GM21390 (cell line): ENCODE measurements around the gene TANC1.

ENCODE experiments used
- ATAC-seq: cut with Tn5 transposase; IDR thresholded peaks from one replicate; pipeline ENCODE4 v1.9.1; 2021; ENCODE audit not compliant: unreplicated experiment

The TANC1 gene

DNA sequence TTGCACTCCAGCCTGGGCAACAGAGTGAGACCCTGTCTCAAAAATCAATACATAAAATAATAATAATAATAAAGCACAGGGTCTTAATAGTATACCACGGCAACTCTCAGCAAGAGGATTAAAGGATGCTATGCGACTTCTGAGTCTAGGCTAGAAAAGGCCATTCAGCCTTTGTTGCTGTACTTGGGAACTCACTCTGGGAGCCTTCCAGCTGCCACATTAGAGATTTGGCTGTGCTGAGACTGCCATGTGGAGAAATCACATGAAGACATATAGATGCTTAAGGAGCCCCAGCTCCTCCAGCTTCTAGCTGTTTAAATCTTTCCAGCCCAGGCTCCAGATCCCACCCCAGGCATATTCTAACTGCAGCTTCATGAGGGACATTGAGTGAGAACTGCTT lies 8.2 kb upstream of the TANC1 start:
- no peak for ATAC-seq

- no peak for ATAC-seq
Observed at GRCh38 chr2:158962074-158962473, 6.4 kb upstream of the TANC1 start.

- ATAC-seq, result no peak
Observed at GRCh38 chr2:158963071-158963470, 5.4 kb upstream of the TANC1 start.

GRCh38 chr2:158965107-158965506 lies 3.3 kb upstream of the TANC1 start:
- no peak for ATAC-seq

GRCh38 chr2:158965641-158966040 lies 2.8 kb upstream of the TANC1 start:
- ATAC-seq, result no peak

DNA sequence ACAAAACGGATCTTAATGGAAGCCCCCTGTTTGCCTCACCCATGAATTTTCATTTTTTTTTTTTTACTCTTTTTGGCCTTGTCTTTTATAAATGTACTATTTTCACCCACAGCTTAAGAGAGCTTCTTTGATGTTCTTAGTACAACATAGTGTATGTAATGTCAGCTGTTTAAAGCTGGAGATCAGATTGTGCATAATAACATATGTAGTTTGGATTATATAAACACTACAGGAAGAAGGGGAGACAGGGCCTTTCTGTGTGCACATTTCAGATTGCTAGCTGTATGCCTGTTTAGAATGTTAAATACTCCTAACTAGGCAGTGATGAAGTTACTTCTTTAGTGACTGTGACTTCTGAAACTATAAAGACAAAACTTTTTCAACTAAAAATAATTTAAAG lies 2.1 kb upstream of the TANC1 start:
- ATAC-seq, result no peak

- ATAC-seq, result no peak
Observed at GRCh38 chr2:158967114-158967730, 1.2 kb upstream of the TANC1 start.

DNA sequence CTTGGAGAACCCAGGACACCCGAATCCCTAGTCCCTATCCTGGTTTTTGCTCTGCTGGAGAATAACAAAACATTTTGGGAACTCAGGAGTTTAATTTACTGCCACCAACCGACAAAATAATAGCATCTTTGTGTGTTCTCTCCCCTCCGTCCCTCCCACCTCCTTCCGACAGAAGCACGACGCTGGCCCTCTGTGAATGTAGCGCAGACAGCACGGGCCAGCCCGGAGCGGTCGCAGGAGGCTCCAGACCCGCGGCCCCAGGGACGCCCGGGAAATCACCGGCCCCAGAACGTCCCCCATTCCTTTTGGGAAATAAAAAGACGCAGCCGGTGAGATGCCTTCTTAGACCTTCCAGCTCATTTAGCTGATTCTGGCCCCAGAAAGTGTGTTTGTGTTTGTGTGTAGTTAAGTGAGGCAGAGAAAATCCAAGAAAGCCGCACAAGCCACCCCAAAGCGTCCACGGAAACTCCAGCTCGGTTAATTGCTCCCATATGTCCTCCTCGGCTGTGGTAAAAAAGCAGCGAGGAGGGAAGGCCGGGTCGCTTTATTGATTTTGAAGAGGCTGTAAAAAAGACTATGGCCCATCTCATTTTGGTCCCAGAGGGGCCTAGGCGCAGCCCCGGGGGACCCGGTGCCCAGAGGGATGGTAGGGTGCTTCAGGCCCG lies 577 bp upstream of the TANC1 start:
- no peak for ATAC-seq

DNA sequence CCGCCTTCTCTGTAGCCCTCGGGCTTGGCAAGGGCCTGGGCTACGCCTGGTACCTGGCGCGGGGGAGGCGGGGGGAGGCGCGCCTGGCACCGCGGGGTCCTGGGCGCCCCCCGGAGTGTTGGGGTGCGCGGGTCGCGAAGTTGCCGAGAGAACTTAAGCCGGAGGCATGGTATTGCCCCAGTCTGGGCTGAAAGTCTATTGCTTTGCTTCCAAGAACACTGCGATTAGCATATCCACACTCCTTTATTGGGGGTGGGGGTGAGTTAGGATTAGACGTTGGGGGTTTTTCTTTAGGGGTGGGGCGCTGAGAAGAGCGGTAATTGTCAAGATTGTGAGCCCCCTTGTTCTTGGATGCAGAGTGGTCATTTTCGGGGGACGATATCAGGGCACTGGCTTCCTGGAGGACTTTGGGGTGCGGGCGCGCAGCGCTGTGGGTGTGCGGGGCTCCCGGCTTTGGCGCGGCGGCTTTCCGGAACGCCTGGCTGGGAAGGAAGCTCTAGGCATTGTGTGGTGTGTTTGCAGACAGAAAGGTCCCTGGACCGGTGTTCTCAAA lies 798 bp downstream of the TANC1 start:
- ATAC-seq, result no peak

DNA sequence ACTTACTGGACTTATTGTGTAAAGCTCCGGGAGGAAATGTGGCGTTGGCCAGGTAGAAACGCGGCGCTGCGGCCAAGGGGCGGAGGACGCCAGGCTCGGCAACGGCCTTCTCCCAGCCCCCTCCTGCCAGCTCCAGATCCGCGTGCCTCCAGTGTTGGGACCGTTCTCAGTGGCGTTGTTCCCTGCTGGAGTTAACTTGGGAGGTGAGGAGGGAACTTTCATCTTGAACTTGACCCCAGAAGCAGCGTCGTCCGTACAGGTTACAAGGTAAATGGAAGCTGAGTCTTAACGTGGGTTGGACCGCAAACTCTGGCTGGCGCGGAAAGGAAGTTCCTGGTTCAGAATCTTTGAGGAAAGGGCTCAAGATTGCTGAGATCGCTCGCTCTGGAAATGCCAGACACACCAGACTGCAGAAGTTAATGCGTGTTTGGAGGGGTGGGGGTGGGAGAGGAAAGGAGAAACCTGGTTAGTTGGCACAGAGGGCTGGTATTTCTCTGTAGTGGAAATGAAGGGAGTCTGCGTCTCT lies 1.3 kb downstream of the TANC1 start:
- ATAC-seq, result no peak

GRCh38 chr2:158970241-158970751 lies 1.9 kb downstream of the TANC1 start:
- ATAC-seq, result no peak

GRCh38 chr2:158973116-158973956 lies 4.9 kb downstream of the TANC1 start:
- ATAC-seq, result no peak

DNA sequence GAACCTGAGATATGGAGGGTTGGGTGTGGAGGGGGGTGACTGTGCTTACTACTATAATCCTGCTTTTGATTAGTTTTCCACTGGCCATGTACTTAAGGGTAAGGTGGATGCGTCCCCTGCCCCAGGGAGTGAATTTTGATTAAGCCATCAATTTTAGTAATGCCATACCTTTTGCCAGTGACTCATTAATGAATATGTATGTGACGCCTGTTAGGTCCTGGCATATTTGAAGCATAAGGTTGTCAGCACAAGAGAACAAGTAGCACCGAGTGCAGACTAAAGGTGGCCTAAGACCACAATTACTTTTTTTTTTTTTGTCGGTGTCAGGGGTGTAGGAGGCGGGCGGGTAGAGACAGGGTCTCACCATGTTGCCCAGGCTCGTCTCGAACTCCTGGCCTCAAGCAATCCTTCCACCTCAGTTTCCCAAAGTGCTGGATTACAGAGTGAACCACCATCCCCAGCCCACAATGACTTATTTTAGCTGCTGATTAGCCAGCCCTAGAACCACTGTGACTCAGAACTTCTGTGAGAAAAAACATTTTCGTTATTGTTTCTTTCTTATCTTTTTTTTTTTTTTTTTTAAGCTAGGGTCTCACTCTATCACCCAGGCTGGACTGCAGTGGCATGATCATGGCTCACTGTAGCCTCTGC lies 7.0 kb downstream of the TANC1 start:
- no peak for ATAC-seq

- ATAC-seq, result no peak
Observed at GRCh38 chr2:158979772-158980171, 11.3 kb downstream of the TANC1 start.

DNA sequence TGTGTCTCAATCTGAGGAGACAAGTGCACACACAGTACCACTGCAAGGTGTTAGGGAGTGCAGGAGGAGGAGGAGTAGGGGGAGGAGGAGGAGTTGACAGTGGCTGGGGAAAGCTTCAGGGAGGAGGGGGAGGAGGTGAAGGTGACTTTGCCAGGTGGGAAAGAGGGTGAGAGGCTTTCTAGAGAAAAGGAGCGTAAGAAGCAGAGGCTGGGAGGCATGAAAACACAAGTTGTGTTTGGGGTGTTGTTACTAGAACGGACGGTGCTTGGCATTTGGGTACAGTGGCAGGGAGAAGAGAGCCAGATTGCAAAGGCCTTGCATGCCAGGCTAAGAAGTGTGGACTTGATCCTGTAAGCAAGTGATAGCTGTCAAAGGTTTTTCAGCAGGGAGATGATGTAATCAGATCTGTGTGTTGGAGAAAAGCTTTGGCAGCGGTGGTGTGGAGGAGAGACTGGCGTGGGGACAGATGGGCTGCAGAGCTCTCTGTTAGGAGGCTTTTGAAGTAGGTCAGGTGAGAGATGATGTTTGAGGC lies 16.2 kb downstream of the TANC1 start:
- ATAC-seq, result no peak

GRCh38 chr2:158988501-158988900 lies 20.1 kb downstream of the TANC1 start:
- no peak for ATAC-seq

- ATAC-seq, result no peak
Observed at GRCh38 chr2:158989165-158989564, 20.7 kb downstream of the TANC1 start.

DNA sequence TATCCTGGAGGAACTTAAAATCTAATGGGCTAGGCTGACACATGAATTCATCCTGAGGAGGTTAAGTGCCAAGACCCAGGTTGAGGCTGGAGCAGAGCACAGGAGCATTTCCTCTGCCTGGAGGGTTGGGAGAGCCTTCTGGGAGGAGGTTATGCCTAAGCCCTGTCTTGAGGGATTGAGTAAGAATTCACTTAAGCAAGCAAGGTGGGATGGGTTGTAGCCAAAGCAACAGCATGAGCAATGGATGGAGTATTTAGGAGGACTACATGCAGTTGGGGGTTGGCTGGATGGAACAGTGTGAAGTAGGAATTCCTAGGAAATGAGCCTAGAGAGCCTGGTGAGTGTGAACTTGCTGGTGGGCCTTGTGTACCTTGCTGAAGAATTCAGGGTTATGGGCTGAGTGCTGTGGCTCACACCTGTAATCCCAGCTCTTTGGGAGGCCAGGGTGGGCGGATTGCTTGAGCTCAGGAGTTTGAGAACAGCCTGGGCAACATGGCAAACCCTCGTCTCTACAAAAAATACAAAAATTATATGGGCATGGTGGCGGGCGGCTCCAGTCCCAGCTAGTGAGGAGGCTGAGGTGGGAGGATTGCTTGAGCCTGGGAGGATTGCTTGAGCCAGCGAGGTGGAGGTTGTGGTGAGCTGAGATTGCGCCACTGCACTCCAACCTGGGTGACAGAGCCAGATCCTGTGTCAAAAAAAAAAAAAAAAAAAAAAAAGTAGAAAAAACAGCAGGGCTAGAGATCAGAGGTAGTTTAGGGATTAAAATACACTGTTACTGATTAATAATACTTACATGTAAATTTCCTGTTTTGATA lies 22.2 kb downstream of the TANC1 start:
- ATAC-seq, result no peak

DNA sequence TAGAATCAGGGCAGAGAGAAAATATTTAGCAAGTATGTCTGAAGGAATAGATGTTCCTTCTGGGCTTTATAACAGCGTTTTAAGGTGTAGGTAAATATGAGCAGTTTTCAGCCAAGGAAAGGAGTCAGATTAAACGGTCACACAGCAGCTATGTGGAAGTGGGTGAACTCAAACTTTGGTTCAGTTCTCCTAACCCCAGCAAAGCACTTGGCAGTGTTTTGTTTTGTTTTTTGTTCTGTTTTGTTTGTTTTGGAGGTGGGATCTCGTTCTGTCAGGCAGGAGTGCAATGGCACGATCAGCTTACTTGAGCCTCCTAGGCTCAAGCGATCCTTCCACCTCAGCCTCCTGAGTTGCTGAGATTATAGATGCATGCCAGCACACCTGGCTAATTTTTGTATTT lies 24.6 kb downstream of the TANC1 start:
- ATAC-seq, result no peak
